GM12878 (cell line): ENCODE measurements around the gene IL27RA. TPM values are rescaled to one million over a fixed set of nuclear protein-coding genes. Genes with fewer than 3 reads are reported as not detected.

Experiments used
- BACH1 ChIP-seq: fragments of 450-650 bp; IDR thresholded peaks from 2 replicates; pipeline ENCODE4 v1.6.1; 2017; ENCODE audit warnings: mild to moderate bottlenecking, borderline replicate concordance
- BHLHE40 ChIP-seq, 2 experiments: fragments of 450-650 bp in 1 of 2; IDR thresholded peaks; 2 replicates each; pipeline ENCODE4 v1.6.1; 2011 to 2017; ENCODE audit warnings: low read depth in 2 of 2, borderline replicate concordance in 1 of 2, improper control_type of control experiment in 1 of 2, low read length in 1 of 2, mild to moderate bottlenecking in 1 of 2
- CEBPB ChIP-seq, 2 experiments: fragments of 150-350 bp in 1 of 2; IDR thresholded peaks; 2 replicates each; pipeline ENCODE4 v1.6.1; 2012 to 2014; ENCODE audit warnings: low read depth in 2 of 2, low read length in 2 of 2, borderline replicate concordance in 1 of 2, inconsistent platforms in 1 of 2
- CTCF ChIP-seq, 3 experiments: IDR thresholded peaks in 2 of 3; conservative IDR thresholded peaks in 1 of 3; 2 replicates each; pipeline ENCODE4 v1.5.1; 2011; ENCODE audit warnings: low read depth in 3 of 3, low read length in 3 of 3, mild to moderate bottlenecking in 3 of 3, control low read depth in 2 of 3, moderate library complexity in 2 of 3, inconsistent platforms in 1 of 3, mixed read lengths in 1 of 3; ENCODE audit not compliant: control insufficient read depth in 2 of 3, insufficient read depth in 1 of 3; ENCODE audit errors: extremely low read depth in 1 of 3
- E2F8 ChIP-seq: fragments of 450-650 bp; IDR thresholded peaks from 2 replicates; pipeline ENCODE4 v1.6.1; 2018; ENCODE audit warnings: mild to moderate bottlenecking, low read depth, moderate library complexity; ENCODE audit not compliant: partially characterized antibody
- HDAC2 ChIP-seq: fragments of 200-600 bp; sonication (generic); IDR thresholded peaks from 2 replicates; pipeline ENCODE4 v1.6.1; 2017
- JUNB ChIP-seq: IDR thresholded peaks from 2 replicates; pipeline ENCODE4 v1.6.1; 2016; ENCODE audit warnings: antibody characterized with exemption, mild to moderate bottlenecking
- KAT2A ChIP-seq: conservative IDR thresholded peaks from 2 replicates; pipeline ENCODE4 v1.6.1; 2011; ENCODE audit warnings: low read depth, low read length; ENCODE audit not compliant: control insufficient read depth
- LARP7 ChIP-seq: fragments of 450-650 bp; IDR thresholded peaks from 2 replicates; pipeline ENCODE4 v1.6.1; 2017; ENCODE audit warnings: mild to moderate bottlenecking
- MTA3 ChIP-seq: IDR thresholded peaks from 2 replicates; pipeline ENCODE4 v1.6.1; 2012; ENCODE audit warnings: low read length, inconsistent platforms, borderline replicate concordance
- NKRF ChIP-seq: fragments of 450-650 bp; conservative IDR thresholded peaks from 2 replicates; pipeline ENCODE4 v1.6.1; 2017; ENCODE audit warnings: mild to moderate bottlenecking, moderate library complexity
- PML ChIP-seq: IDR thresholded peaks from 2 replicates; pipeline ENCODE4 v1.6.1; 2012; ENCODE audit warnings: low read length, inconsistent platforms
- POLR2A ChIP-seq: IDR thresholded peaks from 2 replicates; pipeline ENCODE4 v1.6.1; 2011; ENCODE audit warnings: low read depth, mild to moderate bottlenecking, low read length
- RBBP5 ChIP-seq: fragments of 200-600 bp; sonication (generic); conservative IDR thresholded peaks from 2 replicates; pipeline ENCODE4 v1.6.1; 2016
- SMARCA5 ChIP-seq: fragments of 450-650 bp; IDR thresholded peaks from 2 replicates; pipeline ENCODE4 v1.6.1; 2017; ENCODE audit warnings: mild to moderate bottlenecking
- SMC3 ChIP-seq: IDR thresholded peaks from 2 replicates; pipeline ENCODE4 v1.6.1; 2011; ENCODE audit warnings: low read length, improper control_type of control experiment, borderline replicate concordance
- SPI1 ChIP-seq: IDR thresholded peaks from 2 replicates; pipeline ENCODE4 v1.6.1; 2011; ENCODE audit warnings: low read depth, mild to moderate bottlenecking, low read length, moderate library complexity, borderline replicate concordance; ENCODE audit not compliant: insufficient read depth
- SREBF1 ChIP-seq: IDR thresholded peaks from 2 replicates; pipeline ENCODE4 v1.6.1; 2012; ENCODE audit warnings: mild to moderate bottlenecking, low read length
- TARDBP ChIP-seq: IDR thresholded peaks from 2 replicates; pipeline ENCODE4 v1.6.1; 2016; ENCODE audit warnings: borderline replicate concordance
- TBL1XR1 ChIP-seq: IDR thresholded peaks from 2 replicates; pipeline ENCODE4 v1.6.1; 2012; ENCODE audit warnings: low read depth, low read length, improper control_type of control experiment
- ZNF24 ChIP-seq: fragments of 450-650 bp; IDR thresholded peaks from 2 replicates; pipeline ENCODE4 v1.6.1; 2017; ENCODE audit warnings: antibody characterized with exemption, mild to moderate bottlenecking
- ZNF384 ChIP-seq: IDR thresholded peaks from 2 replicates; pipeline ENCODE4 v1.6.1; 2012; ENCODE audit warnings: low read depth, mild to moderate bottlenecking, low read length, improper control_type of control experiment, borderline replicate concordance
- ZSCAN29 ChIP-seq: fragments of 450-650 bp; IDR thresholded peaks from 2 replicates; pipeline ENCODE4 v1.6.1; 2017; ENCODE audit warnings: mild to moderate bottlenecking, moderate library complexity
- polyA plus RNA-seq, 11 experiments: library from polyadenylated mRNA; depleted of rRNA in 4 of 11; unstranded in 6 of 11; stranded (reverse) in 5 of 11; fragments of >200 nt; fragmentation: Nextera tagmentation in 4 of 11; fragmentation: Illumina TruSeq in 1 of 11; extraction: Ambion mirVana in 4 of 11; extraction: Trizol in 1 of 11; gene quantifications; 1 replicate in 1 of 11; 2 replicates in 10 of 11; pipeline versions ENCODE4 v1.2.1 to v1.2.3, GENCODE V29; 2011 to 2016; ENCODE audit warnings: inconsistent platforms in 2 of 11, missing spikeins in 2 of 11, low read depth in 1 of 11
- total RNA-seq, 4 experiments: library from RNA; depleted of rRNA in 3 of 4; stranded (reverse); fragments of >200 nt in 3 of 4; fragmentation: Illumina TruSeq in 1 of 4; extraction: Trizol in 1 of 4; gene quantifications; 2 replicates each; pipeline versions ENCODE4 v1.2.1 to v1.2.3, GENCODE V29; 2013 to 2021

The IL27RA gene
- total and polyA plus RNA-seq, 10 of the 15 experiments (the other 5 are each of a cell fraction or from before 2014, with no cell fraction given), result 8.4 to 63.5 (median 41.2) TPM

- TF ChIP-seq NKRF, result peak; percentile 90
- TF ChIP-seq MTA3, result no peak
- TF ChIP-seq TBL1XR1, result no peak
- TF ChIP-seq HDAC2, result no peak
- TF ChIP-seq ZNF24, result peak; percentile 67; the same call in 1 of the 2 replicates
- no peak; the same call in 1 of the 2 replicates for TF ChIP-seq TARDBP
- TF ChIP-seq ZSCAN29, result no peak
- TF ChIP-seq POLR2A, result peak; percentile 86
- TF ChIP-seq BACH1, result peak; percentile 78
- TF ChIP-seq JUNB, result peak; percentile 12; the same call in 1 of the 2 replicates
- TF ChIP-seq SREBF1, result 0 out of 2 replicates have a peak, but pooled peaks have one; percentile 5
- TF ChIP-seq BHLHE40 (IDR thresholded peaks at IDR 0.05; ENCODE audit: borderline replicate concordance in 1 of 2, low read depth in 2 of 2, low read length in 1 of 2), result peak in 1 of 2 experiments; percentile 48; a peak in 1 of 4 replicates
- TF ChIP-seq RBBP5, result no peak
- no peak for TF ChIP-seq CEBPB (IDR thresholded peaks at IDR 0.05; ENCODE audit: borderline replicate concordance in 1 of 2, low read depth in 2 of 2, low read length in 2 of 2)
- no peak for TF ChIP-seq PML
- no peak for TF ChIP-seq KAT2A
- peak; percentile 99 for TF ChIP-seq LARP7
- TF ChIP-seq ZNF384, result no peak
- TF ChIP-seq E2F8, result no peak
- no peak for TF ChIP-seq SMC3
- no peak for TF ChIP-seq SPI1
- TF ChIP-seq SMARCA5, result peak; percentile 81
- no peak for TF ChIP-seq CTCF (IDR thresholded peaks at IDR 0.05 in 2 of 3, conservative IDR thresholded peaks at IDR 0.05 in 1 of 3; ENCODE audit: control insufficient read depth in 2 of 3, extremely low read depth in 1 of 3, insufficient read depth in 1 of 3, low read depth in 3 of 3, low read length in 3 of 3)
Measured at GRCh38 chr19:14006766-14007562, 24.6 kb upstream of the IL27RA start (continued).
